Measurements from ENCODE around the gene MED13L.

The MED13L gene

DNA sequence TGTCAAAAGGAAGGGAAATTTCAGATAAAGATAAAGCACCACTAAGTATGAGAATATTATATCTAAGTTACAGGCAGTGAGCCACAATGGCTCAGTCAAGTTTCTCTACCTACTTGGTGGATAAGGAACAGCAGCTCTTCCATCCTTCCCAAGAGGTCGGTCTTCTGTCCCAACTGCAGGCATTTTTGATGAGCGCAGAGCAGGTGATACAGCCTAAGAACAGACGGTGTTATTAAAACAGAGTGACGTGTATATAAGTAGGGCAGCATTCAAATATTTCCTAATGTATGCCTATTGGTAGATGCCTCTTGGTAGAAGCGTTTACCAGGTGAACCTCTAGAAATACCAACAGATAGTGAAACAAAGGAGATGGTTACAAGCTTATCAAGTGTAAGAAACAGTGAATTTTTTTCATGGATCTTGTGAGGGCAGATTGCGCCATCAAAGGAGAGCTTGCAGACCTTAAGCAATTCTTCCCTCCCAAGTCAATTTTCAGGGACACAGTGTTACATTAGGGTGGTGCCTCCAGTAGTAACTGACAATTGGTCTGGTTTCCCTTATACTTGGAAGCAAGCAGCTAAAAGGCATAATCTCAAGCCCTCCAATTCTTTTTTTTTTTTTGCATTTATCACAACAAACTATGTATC lies 274.5 kb downstream of the MED13L start:
- H3K9ac ChIP-seq (ENCODE audit: low read depth, low read length): no peak overlapping the region
- no peaks in the 10 kb centered on the region; the same call in 1 of the 2 replicates for H3K79me2 ChIP-seq (ENCODE audit: insufficient read depth, low read length)
- H3K27ac ChIP-seq (ENCODE audit: low read length): no peak overlapping the region
- H4K20me1 ChIP-seq (ENCODE audit: insufficient read depth, low read length): peaks cover 4% of the 10 kb centered on the region; the same call in 1 of the 2 replicates
- DNase-seq (no peak), ATAC-seq (ENCODE audit: insufficient read depth, low read depth) (no peak)
- no peaks in the 10 kb centered on the region; the same call in 1 of the 2 replicates for H3K4me1 ChIP-seq (ENCODE audit: insufficient read depth, low read length)
- TF ChIP-seq EZH2 (IDR thresholded peaks at IDR 0.05; ENCODE audit: borderline replicate concordance, low read depth, low read length, severe bottlenecking): no peak
- TF ChIP-seq, protein P1, sequence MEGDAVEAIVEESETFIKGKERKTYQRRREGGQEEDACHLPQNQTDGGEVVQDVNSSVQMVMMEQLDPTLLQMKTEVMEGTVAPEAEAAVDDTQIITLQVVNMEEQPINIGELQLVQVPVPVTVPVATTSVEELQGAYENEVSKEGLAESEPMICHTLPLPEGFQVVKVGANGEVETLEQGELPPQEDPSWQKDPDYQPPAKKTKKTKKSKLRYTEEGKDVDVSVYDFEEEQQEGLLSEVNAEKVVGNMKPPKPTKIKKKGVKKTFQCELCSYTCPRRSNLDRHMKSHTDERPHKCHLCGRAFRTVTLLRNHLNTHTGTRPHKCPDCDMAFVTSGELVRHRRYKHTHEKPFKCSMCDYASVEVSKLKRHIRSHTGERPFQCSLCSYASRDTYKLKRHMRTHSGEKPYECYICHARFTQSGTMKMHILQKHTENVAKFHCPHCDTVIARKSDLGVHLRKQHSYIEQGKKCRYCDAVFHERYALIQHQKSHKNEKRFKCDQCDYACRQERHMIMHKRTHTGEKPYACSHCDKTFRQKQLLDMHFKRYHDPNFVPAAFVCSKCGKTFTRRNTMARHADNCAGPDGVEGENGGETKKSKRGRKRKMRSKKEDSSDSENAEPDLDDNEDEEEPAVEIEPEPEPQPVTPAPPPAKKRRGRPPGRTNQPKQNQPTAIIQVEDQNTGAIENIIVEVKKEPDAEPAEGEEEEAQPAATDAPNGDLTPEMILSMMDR (IDR thresholded peaks at IDR 0.05; ENCODE audit: borderline replicate concordance, extremely low read depth, low read length, poor library complexity, severe bottlenecking): no peak
- no peaks in the 10 kb centered on the region for H3K9me3 ChIP-seq (ENCODE audit: insufficient read depth, low read length, severe bottlenecking)
- H3K27me3 ChIP-seq (ENCODE audit: insufficient read depth, low read length, poor library complexity): no peaks in the 10 kb centered on the region
- H3K4me2 ChIP-seq (ENCODE audit: insufficient read depth, low read length): no peak overlapping the region
- no peak overlapping the region for H3K4me3 ChIP-seq (ENCODE audit: low read depth in 1 of 2, low read length in 2 of 2)
- H2AFZ ChIP-seq (ENCODE audit: low read depth, low read length): no peak overlapping the region
- H3K36me3 ChIP-seq (ENCODE audit: insufficient read depth, low read length): peaks cover 81% of the 10 kb centered on the region

DNA sequence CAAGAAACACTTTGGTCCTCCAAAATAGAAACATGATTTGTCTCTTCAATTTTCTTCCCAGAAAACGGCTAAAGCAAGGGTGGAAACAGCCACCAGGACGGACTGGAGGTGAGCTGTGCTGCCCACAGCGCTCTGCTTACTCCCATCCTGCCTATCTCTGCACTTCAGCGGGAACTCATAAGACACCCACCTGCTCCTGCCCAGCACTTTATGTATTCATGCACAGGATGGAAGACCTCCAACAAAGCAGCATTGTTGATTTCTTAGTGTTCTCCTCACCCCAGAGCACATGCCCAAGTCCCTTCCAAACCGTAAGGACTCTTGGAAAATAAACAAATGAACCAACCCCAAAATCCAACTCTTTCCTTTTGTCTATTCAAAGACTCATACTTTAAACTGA lies 277.2 kb downstream of the MED13L start:
- ATAC-seq (ENCODE audit: insufficient read depth, low read depth) (no peak), DNase-seq (no peak)
- Histone ChIP-seq H3K9ac (ENCODE audit: low read depth, low read length) (no peak overlapping the region), H3K27me3 (ENCODE audit: insufficient read depth, low read length, poor library complexity) (no peaks in the 10 kb centered on the region), H4K20me1 (ENCODE audit: insufficient read depth, low read length) (peaks cover 7% of the 10 kb centered on the region), H3K27ac (ENCODE audit: low read length) (no peak overlapping the region; the same call in 1 of the 2 replicates), H3K9me3 (ENCODE audit: insufficient read depth, low read length, severe bottlenecking) (no peaks in the 10 kb centered on the region), H3K79me2 (ENCODE audit: insufficient read depth, low read length) (no peaks in the 10 kb centered on the region; the same call in 1 of the 2 replicates), H2AFZ (ENCODE audit: low read depth, low read length) (no peak overlapping the region), H3K4me1 (ENCODE audit: insufficient read depth, low read length) (no peaks in the 10 kb centered on the region; the same call in 1 of the 2 replicates), H3K4me3 (ENCODE audit: low read depth in 1 of 2, low read length in 2 of 2) (no peak overlapping the region), H3K36me3 (ENCODE audit: insufficient read depth, low read length) (peaks cover 79% of the 10 kb centered on the region), H3K4me2 (ENCODE audit: insufficient read depth, low read length) (no peak overlapping the region)
- TF ChIP-seq EZH2 (IDR thresholded peaks at IDR 0.05; ENCODE audit: borderline replicate concordance, low read depth, low read length, severe bottlenecking): no peak
- TF ChIP-seq, protein P1 (IDR thresholded peaks at IDR 0.05; ENCODE audit: borderline replicate concordance, extremely low read depth, low read length, poor library complexity, severe bottlenecking): no peak

DNA sequence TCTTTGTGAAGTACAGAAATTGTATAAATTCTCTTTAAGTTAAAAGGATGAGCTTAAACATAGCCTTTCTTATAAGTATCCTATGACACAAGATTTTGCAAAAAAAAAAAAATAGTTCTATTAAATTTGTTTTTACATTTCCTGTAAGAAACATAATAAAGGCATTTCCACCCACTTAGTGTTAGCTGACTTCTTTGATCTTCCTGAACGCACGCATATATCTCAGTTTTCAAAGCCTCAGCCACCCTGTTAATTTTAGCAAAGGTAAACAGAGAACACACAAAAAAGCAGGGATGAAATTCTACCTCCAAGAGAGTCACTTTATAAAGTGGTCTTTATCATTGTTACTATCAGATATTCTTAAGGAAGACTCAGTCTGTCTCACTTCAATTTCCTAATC lies 277.9 kb downstream of the MED13L start:
- no peak overlapping the region for H3K4me3 ChIP-seq (ENCODE audit: low read depth in 1 of 2, low read length in 2 of 2)
- TF ChIP-seq, protein P1 (IDR thresholded peaks at IDR 0.05; ENCODE audit: borderline replicate concordance, extremely low read depth, low read length, poor library complexity, severe bottlenecking): no peak
- TF ChIP-seq EZH2 (IDR thresholded peaks at IDR 0.05; ENCODE audit: borderline replicate concordance, low read depth, low read length, severe bottlenecking): no peak

More for the DNA sequence above, 277.9 kb downstream of the MED13L start:
- H3K79me2 ChIP-seq (ENCODE audit: insufficient read depth, low read length): no peaks in the 10 kb centered on the region; the same call in 1 of the 2 replicates
- H3K9ac ChIP-seq (ENCODE audit: low read depth, low read length): no peak overlapping the region
- H4K20me1 ChIP-seq (ENCODE audit: insufficient read depth, low read length): peaks cover 7% of the 10 kb centered on the region
- no peak overlapping the region for H3K27ac ChIP-seq (ENCODE audit: low read length)
- no peaks in the 10 kb centered on the region for H3K27me3 ChIP-seq (ENCODE audit: insufficient read depth, low read length, poor library complexity)
- no peaks in the 10 kb centered on the region for H3K9me3 ChIP-seq (ENCODE audit: insufficient read depth, low read length, severe bottlenecking)
- H3K4me1 ChIP-seq (ENCODE audit: insufficient read depth, low read length): no peaks in the 10 kb centered on the region; the same call in 1 of the 2 replicates
- H3K4me2 ChIP-seq (ENCODE audit: insufficient read depth, low read length): no peak overlapping the region
- DNase-seq (no peak), ATAC-seq (ENCODE audit: insufficient read depth, low read depth) (no peak)
- no peak overlapping the region for H2AFZ ChIP-seq (ENCODE audit: low read depth, low read length)
- H3K36me3 ChIP-seq (ENCODE audit: insufficient read depth, low read length): peaks cover 79% of the 10 kb centered on the region

Measured in DND-41 (cell line).